ENCODE measurements around the gene FRMD4A.
"Not testable (repeated sequence)": the region's sequence is repeated elsewhere in the genome, so short reads cannot be mapped to it uniquely, and the experiment has no call there.

Gene FRMD4A

DNA sequence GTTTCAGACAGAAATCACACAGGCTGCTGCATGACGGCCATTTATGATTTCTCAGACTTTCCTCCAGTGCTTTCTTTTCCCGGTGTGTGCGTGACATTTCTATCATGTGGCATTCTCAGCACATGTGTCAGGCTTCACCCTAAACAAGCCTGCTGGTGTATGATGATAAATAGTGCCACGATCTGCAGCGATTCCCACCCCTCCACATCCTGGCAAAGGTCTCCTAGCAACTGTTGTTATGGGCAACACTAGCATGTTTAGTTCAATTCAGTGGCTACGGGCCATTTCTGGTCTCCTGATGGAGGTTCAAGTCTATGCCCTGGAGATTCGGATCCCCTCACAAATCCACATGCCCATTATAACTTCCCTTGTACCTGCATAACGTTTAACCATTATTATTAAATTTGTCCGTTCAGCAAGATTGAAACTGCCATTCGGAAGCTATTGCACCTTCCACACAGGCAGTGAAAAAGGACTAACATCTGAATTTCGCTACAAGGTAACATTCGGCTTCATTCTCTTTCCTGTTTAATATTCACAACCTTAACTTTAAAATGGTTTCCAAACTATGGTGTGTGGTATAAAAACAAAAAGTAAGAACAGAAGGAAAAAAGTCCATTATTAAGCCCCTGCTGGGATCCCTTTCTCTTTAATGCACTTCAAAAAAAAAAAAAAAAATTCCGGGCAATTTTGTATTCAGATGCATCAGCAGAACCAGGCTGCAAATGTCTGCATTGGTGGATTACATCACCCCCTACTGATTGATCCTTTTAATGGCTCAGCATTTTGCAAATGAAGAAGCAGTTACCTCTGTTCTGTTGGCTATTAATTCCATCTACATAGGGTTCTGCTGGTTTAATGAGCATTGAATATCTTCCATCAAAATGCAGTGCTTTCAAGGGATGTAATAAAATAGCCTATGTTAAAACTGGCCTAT is 90.2 kb downstream of the FRMD4A start:
- DNase-seq (ENCODE audit: low read depth) = peak; percentile 8

DNA sequence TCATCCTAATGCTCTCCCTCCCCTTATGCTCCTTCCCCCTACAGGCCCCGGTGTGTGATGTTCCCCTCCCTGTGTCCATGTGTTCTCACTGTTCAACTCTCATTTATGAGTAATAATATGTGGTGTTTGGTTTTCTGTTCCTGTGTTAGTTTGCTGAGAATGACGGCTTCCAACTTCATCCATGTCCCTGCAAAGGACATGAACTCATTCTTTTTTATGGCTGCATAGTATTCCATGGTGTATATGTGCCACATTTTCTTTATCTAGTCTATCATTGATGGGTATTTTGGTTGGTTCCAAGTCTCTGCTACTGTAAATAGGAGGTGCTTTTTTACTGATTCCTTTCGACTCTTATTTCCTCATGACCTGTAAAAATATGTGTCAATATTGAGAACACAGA is 92.1 kb downstream of the FRMD4A start:
- DNase-seq (ENCODE audit: low read depth) = not testable (repeated sequence)

DNA sequence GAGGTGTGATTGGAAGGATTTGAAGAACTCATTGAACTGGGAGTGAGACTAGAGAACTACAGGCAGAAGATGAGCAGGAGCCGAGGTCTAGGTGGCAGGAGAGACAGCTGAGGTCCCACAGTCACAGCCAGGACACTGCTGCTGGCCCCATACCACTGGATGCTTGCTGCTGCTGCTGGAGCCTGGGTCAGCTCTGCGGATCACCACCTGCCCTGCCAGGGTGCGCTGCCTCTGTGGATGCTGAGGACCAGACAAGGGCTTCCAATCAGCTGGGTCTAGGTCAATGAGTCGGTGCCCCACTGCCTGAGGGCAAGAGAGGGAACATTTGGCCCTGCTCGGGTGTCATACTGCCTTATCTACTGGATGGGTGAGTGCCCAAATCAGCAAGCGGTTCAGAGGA is 94.4 kb downstream of the FRMD4A start:
- DNase-seq (ENCODE audit: low read depth) = no peak

DNA sequence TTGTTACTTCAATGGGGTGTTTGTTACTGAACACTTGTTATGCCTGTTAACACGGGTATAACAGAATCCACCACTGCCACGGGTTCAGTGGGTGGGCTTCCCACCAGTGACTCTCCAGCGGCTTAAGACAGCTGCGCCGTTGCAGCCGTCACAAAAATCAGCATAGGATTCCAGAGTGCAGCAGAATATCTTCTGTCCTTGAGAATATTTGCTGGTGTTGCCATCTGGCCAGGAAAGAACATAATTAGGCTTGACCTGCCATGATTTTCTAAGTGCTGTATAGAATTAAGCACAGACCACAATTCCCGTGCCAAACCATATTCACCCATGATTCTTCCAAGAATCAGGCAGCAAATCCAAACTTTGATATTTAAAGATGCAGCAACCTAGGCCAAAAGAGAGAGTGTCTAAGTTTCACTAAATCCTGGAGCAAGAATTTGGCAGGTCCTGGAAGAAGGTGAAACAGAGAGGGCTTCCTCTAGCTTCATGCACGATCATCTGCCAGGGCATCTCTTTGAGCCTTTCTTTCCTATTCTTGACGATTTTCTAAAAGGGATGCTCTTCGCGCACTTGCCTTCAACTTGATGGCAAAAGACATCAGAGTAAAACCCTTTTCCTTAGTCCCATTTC is 95.0 kb downstream of the FRMD4A start:
- no peak for DNase-seq (ENCODE audit: low read depth)

DNA sequence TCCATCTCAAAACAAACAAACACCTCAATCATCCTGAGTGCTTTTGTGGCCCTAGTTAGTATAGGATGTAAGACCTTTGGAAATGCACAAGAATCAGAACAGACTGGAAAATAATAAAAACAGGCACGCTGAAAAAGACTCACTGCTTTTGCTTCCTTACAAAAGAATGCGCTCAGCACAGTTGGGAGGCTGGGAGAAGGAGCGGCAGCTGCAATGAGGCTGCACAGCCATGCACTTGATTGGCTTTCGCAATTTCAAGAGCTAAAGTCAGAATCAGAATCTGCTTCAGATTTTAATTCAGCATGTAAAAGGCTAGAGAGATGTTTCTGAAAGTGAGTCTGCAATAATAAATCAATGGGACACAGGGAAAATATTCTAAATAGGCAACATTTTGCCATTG is 97.2 kb downstream of the FRMD4A start:
- DNase-seq (ENCODE audit: low read depth) = no peak

DNA sequence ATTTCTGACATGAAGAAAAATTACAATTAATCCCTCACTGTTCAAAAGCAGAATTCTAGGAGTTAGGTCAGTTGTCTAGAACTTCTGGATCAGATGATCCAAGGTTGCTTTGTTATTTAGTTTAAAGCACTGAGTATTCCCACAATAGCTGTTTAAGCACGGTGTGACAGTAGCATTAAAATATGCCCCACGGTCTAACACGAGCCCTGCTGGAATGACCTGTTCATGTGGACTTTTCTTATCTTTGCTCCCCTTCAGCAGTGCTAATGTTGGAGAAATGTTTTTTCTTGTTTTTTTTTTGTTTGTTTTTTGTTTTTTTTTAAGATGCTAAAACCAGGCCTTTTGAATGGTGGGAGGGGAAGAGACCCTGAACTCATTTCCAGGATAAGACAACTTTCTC is 101.9 kb downstream of the FRMD4A start:
- not testable (repeated sequence) for DNase-seq (ENCODE audit: low read depth)

DNA sequence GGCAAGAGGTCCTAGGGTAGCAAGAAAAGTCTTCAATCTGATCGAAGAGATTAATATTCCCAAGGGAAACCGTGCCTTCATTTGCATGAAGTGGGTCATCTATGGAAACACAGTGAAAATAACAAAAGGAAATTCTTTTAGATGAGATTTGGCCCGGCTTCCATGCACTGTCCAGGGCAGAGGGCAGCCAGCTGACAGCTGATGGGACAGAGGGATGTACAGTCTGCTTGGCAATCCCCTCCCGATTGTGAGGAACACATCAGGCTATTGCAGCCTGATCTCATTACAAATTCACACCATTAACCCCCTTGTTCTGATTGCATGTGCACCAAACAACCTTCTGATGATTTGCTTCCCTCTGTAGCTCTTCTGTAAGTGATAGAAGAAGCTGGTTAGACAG is 105.3 kb downstream of the FRMD4A start:
- no peak for DNase-seq (ENCODE audit: low read depth)

DNA sequence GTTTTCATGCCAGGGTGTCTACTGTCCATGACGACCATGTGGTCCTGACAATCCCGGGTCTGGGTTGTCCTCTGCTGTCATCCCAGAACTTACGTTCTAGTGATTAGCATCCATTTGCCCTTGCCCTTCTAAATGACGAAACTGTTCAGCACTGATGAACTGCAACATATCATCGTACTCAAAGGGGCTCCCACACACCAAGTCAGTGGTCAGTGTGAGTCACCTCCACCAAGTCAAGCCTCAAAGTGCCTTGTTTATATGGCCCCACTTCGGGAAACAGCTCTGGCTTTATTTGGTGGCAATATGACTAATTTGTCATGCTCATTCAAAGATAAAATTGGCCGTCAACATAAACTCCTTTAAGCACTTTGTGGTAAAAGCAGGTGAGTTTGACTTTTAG is 110.7 kb downstream of the FRMD4A start:
- DNase-seq (ENCODE audit: low read depth) = no peak

DNA sequence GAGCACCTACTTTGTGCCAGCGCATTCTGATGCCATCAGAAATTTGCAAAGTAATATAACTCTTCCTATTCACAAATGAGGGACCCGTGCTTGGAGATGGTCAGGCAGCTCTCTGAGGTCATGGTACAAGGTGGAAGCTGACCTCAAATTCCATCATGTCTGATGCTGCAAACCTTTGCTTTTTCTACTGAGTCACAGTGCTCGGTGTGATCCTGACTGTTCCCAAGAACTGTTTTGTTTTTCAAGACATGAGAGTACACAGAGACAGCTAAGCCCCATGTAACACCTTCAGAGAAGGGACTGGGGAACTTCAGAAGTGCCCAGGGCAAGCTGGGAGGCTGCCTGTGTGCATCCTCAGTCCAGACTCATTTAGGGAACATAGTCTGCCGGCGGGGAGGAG is 111.3 kb downstream of the FRMD4A start:
- DNase-seq (ENCODE audit: low read depth) = no peak

DNA sequence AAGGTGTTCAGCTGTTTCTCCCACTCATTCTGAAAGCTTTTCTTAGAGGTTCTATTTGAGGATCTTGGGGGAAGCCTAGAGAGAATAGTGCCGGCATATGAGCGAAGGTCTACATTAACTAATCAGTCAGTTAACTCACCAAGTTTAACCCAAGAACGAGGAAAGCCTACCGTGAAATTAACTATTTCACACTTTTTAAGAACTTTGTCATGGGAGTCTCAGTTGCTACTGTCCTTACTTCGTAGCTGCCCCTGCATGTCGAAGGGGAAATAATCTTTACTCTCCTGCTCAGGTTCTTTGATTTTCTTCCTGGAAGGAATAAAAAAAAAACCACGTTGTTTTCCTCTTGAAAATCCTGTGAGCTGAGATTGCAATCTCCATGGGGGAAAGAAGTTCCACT is 115.1 kb downstream of the FRMD4A start:
- DNase-seq (ENCODE audit: low read depth) = no peak

DNA sequence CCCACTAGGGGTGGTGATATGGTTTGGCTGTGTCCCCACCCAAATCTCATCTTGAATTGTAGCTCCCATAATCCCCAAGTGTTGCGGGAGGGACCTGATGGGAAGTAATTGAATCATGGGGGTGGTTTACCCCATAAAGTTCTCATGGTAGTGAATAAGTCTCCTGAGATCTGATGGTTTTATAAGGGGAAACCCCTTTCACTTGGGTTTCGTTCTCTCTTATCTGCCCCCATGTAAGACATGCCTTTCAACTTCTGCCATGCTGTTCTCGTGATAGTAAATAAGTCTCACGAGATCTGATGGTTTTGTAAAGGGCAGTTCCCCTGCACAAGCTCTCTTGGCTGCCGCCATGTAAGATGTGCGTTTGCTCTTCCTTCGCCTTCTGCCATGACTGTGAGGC is 117.0 kb downstream of the FRMD4A start:
- not testable (repeated sequence) for DNase-seq (ENCODE audit: low read depth)

DNA sequence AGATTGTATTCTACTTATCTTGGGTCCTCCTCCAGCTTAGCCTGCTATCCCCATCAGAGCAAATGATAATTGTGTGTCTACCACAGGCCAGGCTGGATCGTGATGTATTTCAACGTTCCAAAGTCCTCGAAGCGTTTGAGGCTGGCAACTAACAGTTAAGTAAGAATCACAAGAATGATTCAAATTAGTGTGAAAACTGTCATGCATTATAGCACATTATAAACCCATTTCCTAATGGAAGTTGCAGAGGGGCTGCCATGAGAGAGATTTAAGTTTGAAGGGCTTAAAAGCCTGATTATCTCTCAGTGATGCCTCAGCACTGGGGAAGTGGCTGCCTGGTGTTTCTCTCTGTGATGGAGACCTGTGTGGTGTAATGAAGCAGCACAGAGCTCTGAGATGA is 119.1 kb downstream of the FRMD4A start:
- DNase-seq (ENCODE audit: low read depth) = no peak

DNA sequence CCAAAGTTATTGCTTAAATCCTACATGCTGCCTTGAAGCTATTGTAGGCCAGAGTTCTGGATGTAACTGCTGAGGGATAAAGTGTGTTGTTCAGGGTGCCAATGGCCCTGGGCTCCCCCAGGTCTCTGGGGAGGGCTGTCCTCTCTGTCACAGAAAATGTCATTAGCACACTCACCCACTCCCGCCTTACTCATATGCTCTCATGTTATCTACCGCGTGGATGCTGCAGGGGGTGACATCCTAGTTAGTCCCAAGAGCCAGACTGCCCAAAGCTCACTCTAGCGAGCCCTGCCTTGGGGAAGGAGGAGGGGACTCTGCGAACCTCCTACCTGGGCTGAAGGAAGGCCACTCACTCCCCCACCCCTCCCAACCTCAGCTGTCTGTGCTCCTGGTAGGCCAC is 122.5 kb downstream of the FRMD4A start:
- no peak for DNase-seq (ENCODE audit: low read depth)

DNA sequence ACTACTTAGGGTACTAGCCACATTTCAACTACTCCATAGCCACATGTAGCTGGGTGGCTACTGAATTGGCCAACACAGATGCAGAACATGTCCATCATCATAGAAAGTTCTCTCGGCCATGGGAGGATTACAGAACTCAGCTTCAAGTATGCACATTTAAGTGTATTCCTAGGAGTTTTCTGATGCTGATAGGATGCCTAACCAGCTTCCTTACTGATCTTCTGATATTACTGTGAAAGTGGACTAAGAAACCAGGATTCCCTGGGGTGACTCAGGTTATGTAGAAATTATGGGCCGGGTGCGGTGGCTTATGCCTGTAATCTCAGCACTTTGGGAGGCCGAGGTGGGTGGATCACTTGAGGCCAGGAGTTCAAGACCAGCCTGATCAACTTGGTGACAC is 125.5 kb downstream of the FRMD4A start:
- DNase-seq (ENCODE audit: low read depth) = no peak

DNA sequence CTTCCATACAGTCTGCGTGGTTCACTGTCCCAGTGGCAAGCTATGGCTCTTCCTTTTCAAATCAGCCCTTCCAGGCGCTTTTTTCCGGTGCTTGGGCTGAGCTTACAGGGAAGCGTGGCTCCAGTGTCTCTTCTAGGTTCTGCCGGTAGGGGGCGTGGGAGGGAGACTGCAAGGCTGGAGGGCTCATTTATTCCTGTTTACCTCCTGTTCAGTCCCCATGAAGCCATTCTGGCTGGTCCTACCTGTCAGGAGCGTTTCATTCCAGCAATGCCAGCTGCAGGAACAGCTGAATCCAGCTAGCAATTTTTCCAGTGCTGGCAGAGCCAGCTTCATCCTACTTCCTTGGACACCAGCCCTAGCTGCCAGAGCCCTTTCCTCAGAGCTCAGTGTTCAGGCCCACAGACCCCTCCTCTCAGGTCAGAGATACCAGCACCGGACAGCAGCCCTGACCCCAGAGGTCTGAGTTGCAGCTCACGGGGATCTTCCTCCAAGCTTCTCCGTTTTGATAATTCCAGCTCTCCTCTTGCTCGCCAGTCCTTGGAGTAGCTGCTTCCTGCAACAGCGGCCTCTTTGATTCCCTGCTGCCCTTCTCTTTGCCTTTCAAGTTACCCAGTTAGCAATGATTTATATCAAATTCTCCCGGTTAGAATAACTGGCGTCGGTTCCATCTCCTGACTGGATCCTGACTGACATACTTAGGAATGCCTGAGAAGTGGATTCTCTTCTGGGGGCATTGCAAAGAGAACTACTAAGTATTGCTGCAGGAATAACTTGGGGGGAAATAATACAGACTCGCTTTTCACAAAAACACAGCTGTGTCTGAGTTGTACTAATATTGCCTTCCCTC is 129.8 kb downstream of the FRMD4A start:
- no peak for DNase-seq (ENCODE audit: low read depth)

DNA sequence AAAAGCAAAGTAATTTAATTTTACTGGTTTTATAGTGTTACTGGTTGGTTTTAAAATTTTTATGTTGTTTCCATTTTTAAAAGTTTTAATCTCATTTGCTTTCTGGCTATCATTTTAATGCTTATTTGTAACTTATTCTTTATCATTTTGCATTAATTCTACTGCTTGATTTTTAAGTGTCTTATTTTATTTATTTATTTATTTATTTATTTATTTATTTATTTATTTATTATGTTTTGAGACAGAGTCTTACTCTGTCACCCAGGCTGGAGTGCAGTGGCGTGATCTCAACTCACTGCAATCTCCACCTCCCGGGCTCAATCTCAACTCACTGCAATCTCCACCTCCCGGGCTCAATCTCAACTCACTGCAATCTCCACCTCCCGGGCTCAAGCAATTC is 131.6 kb downstream of the FRMD4A start:
- DNase-seq (ENCODE audit: low read depth) = not testable (repeated sequence)

DNA sequence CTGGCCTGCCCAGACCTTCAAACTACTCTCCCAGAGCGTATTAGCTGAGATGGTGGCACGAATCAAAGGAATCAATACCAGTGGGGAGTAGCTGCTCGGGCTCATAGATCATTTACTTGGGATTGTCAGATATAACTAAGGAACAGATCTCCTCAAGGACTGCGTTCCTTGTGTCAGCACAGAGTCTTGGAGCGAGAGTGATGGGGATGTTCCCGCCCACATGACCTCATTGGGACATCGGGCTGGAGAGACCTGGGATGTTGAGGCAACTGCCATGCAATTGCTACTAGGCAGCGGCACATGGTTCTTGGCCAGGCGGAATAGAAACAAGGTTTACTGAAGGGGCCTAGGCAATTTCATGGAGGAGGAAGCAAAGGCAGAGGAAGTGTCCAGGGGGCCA is 132.6 kb downstream of the FRMD4A start:
- no peak for DNase-seq (ENCODE audit: low read depth)

DNA sequence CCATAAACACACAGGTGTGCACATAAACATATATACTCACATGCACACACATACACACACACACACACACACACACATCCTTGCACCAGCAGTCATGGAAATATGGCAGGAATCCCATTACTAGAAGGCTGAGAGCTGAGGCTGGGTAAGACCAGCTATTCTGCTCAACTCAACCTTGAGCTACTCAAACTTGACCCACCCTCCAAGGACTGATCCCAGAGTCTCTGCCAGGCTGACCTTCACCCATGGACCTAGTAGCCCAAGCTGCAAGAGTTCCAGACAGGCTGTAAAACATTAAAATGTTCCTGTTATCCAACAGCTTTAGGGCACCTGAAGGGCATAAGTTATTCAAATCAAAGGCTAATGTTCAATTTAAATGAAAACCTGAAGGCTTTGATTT is 134.6 kb downstream of the FRMD4A start:
- no peak for DNase-seq (ENCODE audit: low read depth)

DNA sequence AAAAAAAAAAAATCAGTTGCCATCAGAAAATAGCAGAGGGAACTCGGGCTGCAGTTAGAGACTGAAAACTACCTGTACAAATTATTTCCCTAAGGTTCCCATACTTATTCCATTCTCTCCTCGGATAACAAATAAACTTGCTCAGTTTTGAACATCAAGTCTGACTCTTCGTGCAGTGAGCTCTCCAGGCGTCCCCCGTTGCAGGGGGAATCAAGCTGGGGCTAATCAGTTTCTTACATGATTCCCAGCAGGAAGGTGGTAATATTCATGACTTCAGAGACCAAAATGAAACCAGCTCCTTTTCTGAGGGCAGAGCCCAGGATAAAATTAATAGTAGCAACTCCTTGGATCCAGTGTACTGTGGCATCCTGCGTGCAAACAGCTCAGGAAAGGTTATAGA is 135.3 kb downstream of the FRMD4A start:
- DNase-seq (ENCODE audit: low read depth) = no peak

DNA sequence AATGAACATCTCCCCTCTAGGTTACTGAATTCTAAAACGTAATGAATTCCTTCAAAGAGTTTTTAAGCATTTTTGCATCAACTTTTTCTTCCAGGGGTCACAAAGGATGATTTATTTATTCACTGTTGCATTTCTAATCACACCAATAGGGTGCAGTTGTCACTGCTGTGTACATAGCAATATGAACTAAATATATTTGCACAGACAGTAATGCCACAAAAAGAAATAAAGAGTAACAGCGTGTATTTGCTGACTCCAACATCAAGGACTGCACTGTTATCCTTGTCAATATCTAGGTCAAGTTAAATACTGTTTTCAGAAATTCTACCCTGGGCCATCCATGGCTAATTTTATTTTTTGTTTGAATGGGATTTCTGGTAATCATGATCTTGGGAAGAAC is 138.0 kb downstream of the FRMD4A start:
- no peak for DNase-seq (ENCODE audit: low read depth)

DNA sequence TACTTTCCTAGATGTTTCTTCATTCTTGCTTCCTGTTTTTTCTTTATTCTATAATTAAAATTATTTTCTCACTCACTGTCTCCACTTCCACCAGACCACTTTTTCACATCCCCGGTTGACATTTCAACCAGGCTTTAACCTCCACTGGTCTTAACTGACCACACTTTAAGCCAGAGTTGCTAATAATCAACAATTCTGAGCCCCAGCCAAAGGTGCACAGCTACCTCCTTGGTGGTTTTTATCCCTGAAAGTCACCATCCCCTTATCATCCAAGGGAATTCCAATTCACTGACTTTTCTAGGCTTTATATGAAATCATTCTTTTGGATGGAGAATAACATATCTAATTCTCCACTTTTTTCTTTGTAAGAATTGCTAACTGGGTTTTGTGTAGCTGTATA is 138.9 kb downstream of the FRMD4A start:
- no peak for DNase-seq (ENCODE audit: low read depth)

DNA sequence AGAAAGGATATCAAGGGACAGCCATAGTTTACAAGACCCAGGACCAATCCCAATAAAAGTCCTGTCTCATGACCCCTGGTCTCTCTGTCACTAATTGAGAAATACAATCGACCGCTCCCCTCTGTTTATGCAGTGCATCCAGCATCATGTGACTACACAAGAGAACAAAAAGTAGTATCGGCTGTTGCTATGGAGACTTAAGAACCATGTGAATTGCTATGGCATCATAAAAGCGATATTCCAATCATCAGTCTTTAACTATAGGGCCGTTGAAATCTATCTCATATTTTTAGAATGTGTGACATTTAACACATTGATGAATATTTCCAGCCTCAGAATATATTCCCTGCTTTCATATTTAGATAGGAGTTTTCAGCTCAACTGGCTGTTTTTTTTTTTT is 139.3 kb downstream of the FRMD4A start:
- DNase-seq (ENCODE audit: low read depth) = no peak

DNA sequence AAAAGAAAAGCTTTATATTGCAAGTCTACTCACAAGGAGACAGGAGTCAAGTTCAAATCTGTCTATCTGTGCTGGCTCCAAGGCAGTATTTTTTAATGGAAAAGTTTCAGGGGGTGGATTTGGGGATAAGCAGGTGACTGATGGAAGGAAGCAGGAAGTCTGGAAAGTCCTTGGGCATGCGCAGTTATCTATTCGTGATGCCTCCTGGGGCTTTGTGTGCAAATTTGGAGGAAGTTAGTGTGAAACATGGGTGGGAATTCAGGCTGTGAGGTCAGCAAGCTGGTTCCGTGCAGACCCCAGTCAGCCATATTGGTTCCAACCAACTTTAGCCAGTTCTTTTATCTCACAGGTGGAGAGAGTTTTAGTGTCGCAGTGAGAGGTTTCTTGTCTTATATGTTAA is 140.0 kb downstream of the FRMD4A start:
- DNase-seq (ENCODE audit: low read depth) = no peak
